GM12878 (cell line): ENCODE measurements around the gene ITM2C. TPM values are rescaled to one million over a fixed set of nuclear protein-coding genes. Genes with fewer than 3 reads are reported as not detected.

Source experiments
- ATAC-seq: fragments of 200-7000 bp; cut with Tn5 transposase; 3 replicates; pipeline ENCODE4 v1.9.1; 2020; ENCODE audit warnings: mild to moderate bottlenecking, moderate library complexity
- BruUV-seq: library from RNA; stranded (reverse); fragments of 400-500 nt; replicated peaks from 2 replicates; lab custom pipeline; 2021; lab: Mats Ljungman, UMichigan
- CTCF ChIA-PET: fragments of 300-600 bp; sonication (Branson Sonifier 250); formaldehyde crosslinking; extraction: SDS; loops from one replicate; lab custom pipeline; 2021; ENCODE audit warnings: inconsistent platforms; lab: Yijun Ruan, JAX
- POLR2A ChIA-PET: fragments of 350-600 bp; formaldehyde crosslinking; extraction: SDS; loops from one replicate; lab custom pipeline; 2021; ENCODE audit warnings: inconsistent platforms; lab: Charles Lee
- RAD21 ChIA-PET: fragments of 300-600 bp; sonication (Branson Sonifier 250); formaldehyde crosslinking; loops from one replicate; lab custom pipeline; 2023; ENCODE audit warnings: antibody characterized with exemption; ENCODE audit not compliant: unreplicated experiment; lab: Charles Lee
- SMC1A ChIA-PET: fragments of 300-600 bp; sonication (Branson Sonifier 250); formaldehyde crosslinking; loops from one replicate; lab custom pipeline; 2023; ENCODE audit not compliant: unreplicated experiment, uncharacterized antibody; lab: Charles Lee
- DNase-seq: peaks from one replicate; pipeline ENCODE4 v3.0.0-alpha.2; 2011; ENCODE audit warnings: low read depth, low spot score
- FAIRE-seq: peaks from 3 replicates; lab custom pipeline; 2011; peaks lifted over from hg19 to GRCh38; lab: Jason Lieb, UNC
- H2AFZ ChIP-seq: 2 replicates; pipeline ENCODE4 v1.6.0; 2011; ENCODE audit warnings: low read depth, low read length, control low read depth; ENCODE audit not compliant: control insufficient read depth
- H3K27ac ChIP-seq: 2 replicates; pipeline ENCODE4 v1.5.1; 2011; ENCODE audit warnings: control low read depth; ENCODE audit not compliant: control insufficient read depth, insufficient read depth
- H3K27me3 ChIP-seq, 2 experiments: replicated peaks in 1 of 2; 2 replicates each; pipeline versions ENCODE4 v1.6.0 to v1.6.1; 2011; ENCODE audit warnings: low read length in 1 of 2; ENCODE audit not compliant: control insufficient read depth in 2 of 2, insufficient read depth in 2 of 2
- H3K36me3 ChIP-seq, 2 experiments: 2 replicates each; pipeline ENCODE4 v1.5.1; 2011; ENCODE audit warnings: low read length in 1 of 2; ENCODE audit not compliant: control insufficient read depth in 2 of 2, insufficient read depth in 2 of 2
- H3K4me1 ChIP-seq: 2 replicates; pipeline ENCODE4 v1.6.1; 2011; ENCODE audit warnings: mild to moderate bottlenecking, low read length, moderate library complexity, mixed read lengths; ENCODE audit not compliant: control insufficient read depth, insufficient read depth
- H3K4me2 ChIP-seq: 2 replicates; pipeline ENCODE4 v1.6.0; 2011; ENCODE audit warnings: control low read depth; ENCODE audit not compliant: control insufficient read depth, insufficient read depth
- H3K4me3 ChIP-seq: fragments of 200-600 bp; sonication (generic); 2 replicates; pipeline ENCODE4 v1.5.1; 2016
- H3K79me2 ChIP-seq: 2 replicates; pipeline ENCODE4 v1.6.0; 2011; ENCODE audit warnings: low read length; ENCODE audit not compliant: control insufficient read depth, insufficient read depth
- H3K9ac ChIP-seq: 2 replicates; pipeline ENCODE4 v1.8.0; 2011; ENCODE audit warnings: low read length, control low read depth, mixed read lengths; ENCODE audit not compliant: control insufficient read depth, insufficient read depth
- H3K9me3 ChIP-seq: replicated peaks from 3 replicates; pipeline ENCODE4 v1.5.1; 2011; ENCODE audit warnings: mild to moderate bottlenecking, low read length; ENCODE audit not compliant: control insufficient read depth, insufficient read depth
- H4K20me1 ChIP-seq: 2 replicates; pipeline ENCODE4 v1.6.0; 2011; ENCODE audit not compliant: control insufficient read depth, insufficient read depth
- ASH2L ChIP-seq: fragments of 300-600, 200-600 bp; sonication (generic); IDR thresholded peaks from 2 replicates; pipeline ENCODE4 v1.6.1; 2017; ENCODE audit warnings: low read depth, mild to moderate bottlenecking, borderline replicate concordance
- BCL3 ChIP-seq: IDR thresholded peaks from 2 replicates; pipeline ENCODE4 v1.6.1; 2011; ENCODE audit warnings: borderline replicate concordance, low read depth, mild to moderate bottlenecking, moderate library complexity, low read length; ENCODE audit not compliant: insufficient read depth, poor library complexity, severe bottlenecking
- BHLHE40 ChIP-seq, 2 experiments: fragments of 450-650 bp in 1 of 2; IDR thresholded peaks; 2 replicates each; pipeline ENCODE4 v1.6.1; 2011 to 2017; ENCODE audit warnings: low read depth in 2 of 2, borderline replicate concordance in 1 of 2, improper control_type of control experiment in 1 of 2, low read length in 1 of 2, mild to moderate bottlenecking in 1 of 2
- MTA2 ChIP-seq: fragments of 450-650 bp; IDR thresholded peaks from 2 replicates; pipeline ENCODE4 v1.6.1; 2016; ENCODE audit warnings: low read depth, mild to moderate bottlenecking, moderate library complexity
- MYC ChIP-seq: IDR thresholded peaks from 2 replicates; pipeline ENCODE4 v1.6.1; 2011; ENCODE audit warnings: mild to moderate bottlenecking, low read length, moderate library complexity, inconsistent platforms; ENCODE audit not compliant: insufficient read depth, insufficient replicate concordance, insufficient read length, severe bottlenecking
- NFXL1 ChIP-seq: fragments of 450-650 bp; IDR thresholded peaks from 2 replicates; pipeline ENCODE4 v1.6.1; 2017; ENCODE audit warnings: antibody characterized with exemption, mild to moderate bottlenecking, borderline replicate concordance
- NKRF ChIP-seq: fragments of 450-650 bp; conservative IDR thresholded peaks from 2 replicates; pipeline ENCODE4 v1.6.1; 2017; ENCODE audit warnings: mild to moderate bottlenecking, moderate library complexity
- REST ChIP-seq: IDR thresholded peaks from 2 replicates; pipeline ENCODE4 v1.6.1; 2012; ENCODE audit warnings: mild to moderate bottlenecking, low read depth, low read length
- ZBED1 ChIP-seq: IDR thresholded peaks from 2 replicates; pipeline ENCODE4 v1.6.1; 2016; ENCODE audit warnings: borderline replicate concordance
- ZNF687 ChIP-seq: fragments of 450-650 bp; IDR thresholded peaks from 2 replicates; pipeline ENCODE4 v1.6.1; 2017; ENCODE audit warnings: mild to moderate bottlenecking, moderate library complexity
- WGBS: methylation state at CpG from one replicate; pipeline ENCODE4 v1.1.6; 2016; ENCODE audit warnings: low lambda C conversion rate; ENCODE audit not compliant: insufficient replicate concordance, insufficient coverage; ENCODE audit errors: missing lambda C conversion rate; 5-methylcytosine and 5-hydroxymethylcytosine counted together
- in situ Hi-C: fragments of 300-500 bp; cut with MboI; formaldehyde crosslinking; loops from 9 replicates; pipeline ENCODE4 v1.14.3; 2018; ENCODE audit warnings: mixed read lengths
- intact Hi-C: fragments of 100-400 bp; cut with micrococcal nuclease; formaldehyde crosslinking; loops from one replicate; pipeline ENCODE4 v1.14.2; 2022; ENCODE audit not compliant: unreplicated experiment
- polyA plus RNA-seq, 11 experiments: library from polyadenylated mRNA; depleted of rRNA in 4 of 11; unstranded in 6 of 11; stranded (reverse) in 5 of 11; fragments of >200 nt; fragmentation: Nextera tagmentation in 4 of 11; fragmentation: Illumina TruSeq in 1 of 11; extraction: Ambion mirVana in 4 of 11; extraction: Trizol in 1 of 11; gene quantifications; 1 replicate in 1 of 11; 2 replicates in 10 of 11; pipeline versions ENCODE4 v1.2.1 to v1.2.3, GENCODE V29; 2011 to 2016; ENCODE audit warnings: inconsistent platforms in 2 of 11, missing spikeins in 2 of 11, low read depth in 1 of 11
- total RNA-seq, 4 experiments: library from RNA; depleted of rRNA in 3 of 4; stranded (reverse); fragments of >200 nt in 3 of 4; fragmentation: Illumina TruSeq in 1 of 4; extraction: Trizol in 1 of 4; gene quantifications; 2 replicates each; pipeline versions ENCODE4 v1.2.1 to v1.2.3, GENCODE V29; 2013 to 2021

ITM2C gene
- total and polyA plus RNA-seq, 10 of the 15 experiments (the other 5 are each of a cell fraction or from before 2014, with no cell fraction given): 5.4 to 195 (median 149) TPM

GRCh38 chr2:230886206-230886605, 21.5 kb downstream of the ITM2C start (continued):
- no peak for TF ChIP-seq ZNF687
- TF ChIP-seq BCL3: no peak
- no peak for TF ChIP-seq NFXL1
- TF ChIP-seq ASH2L: no peak

GRCh38 chr2:230886671-230887071, 21.9 kb downstream of the ITM2C start:
- ATAC-seq (no peak), DNase-seq (no peak), FAIRE-seq (no peak)
- Histone ChIP-seq H2AFZ (no peak overlapping the region), H3K27ac (no peak overlapping the region), H3K27me3 (no peaks in the 10 kb centered on the region), H3K4me3 (no peak overlapping the region), H3K79me2 (no peaks in the 10 kb centered on the region), H3K4me1 (peaks cover 15% of the 10 kb centered on the region), H3K9ac (no peak overlapping the region), H3K36me3 (no peaks in the 10 kb centered on the region), H4K20me1 (no peaks in the 10 kb centered on the region), H3K9me3 (peaks cover 1% of the 10 kb centered on the region; the same call in 1 of the 3 replicates), H3K4me2 (no peak overlapping the region)
- BruUV-seq: no TSS peak
- 77% methylated on average over 14 of the region's 14 CpGs for WGBS
- CTCF ChIA-PET: interaction anchor here (1.0 to 1.7 kb wide), 4 partner anchors 22 to 99 kb away, joined by 3 to 4 read pairs (median 4); partner anchors contain the start of gene ITM2C
- intact Hi-C loops (no loop called here), in situ Hi-C loops (no loop called here)
- RAD21 ChIA-PET: interaction anchor here (1.1 kb wide), 1 partner anchor 101 kb away, joined by 3 read pairs; no protein-coding TSS in a partner anchor
- SMC1A ChIA-PET: interaction anchor here (1.2 kb wide), 1 partner anchor 99 kb away, joined by 3 read pairs; no protein-coding TSS in a partner anchor
- POLR2A ChIA-PET: no interaction called here
- no peak for TF ChIP-seq MTA2
- TF ChIP-seq MYC: no peak
- TF ChIP-seq REST: no peak
- no peak for TF ChIP-seq ZBED1
- no peak for TF ChIP-seq NKRF
- no peak for TF ChIP-seq BHLHE40 (IDR thresholded peaks at IDR 0.05; ENCODE audit: borderline replicate concordance in 1 of 2, low read depth in 2 of 2, low read length in 1 of 2)
